IMR-90 (cell line): ENCODE measurements around the gene DKK2. TPM values are rescaled to one million over a fixed set of nuclear protein-coding genes. Genes with fewer than 3 reads are reported as not detected.

Experiments used
- ATAC-seq: fragments of 200-7000 bp; cut with Tn5 transposase; 2 replicates; pipeline ENCODE4 v1.9.1; 2020; ENCODE audit warnings: low read depth, mild to moderate bottlenecking, moderate library complexity
- BruUV-seq: library from RNA; stranded (reverse); fragments of 400-500 nt; replicated peaks from 2 replicates; lab custom pipeline; 2021; lab: Mats Ljungman, UMichigan
- CTCF ChIA-PET: fragments of 300-600 bp; formaldehyde crosslinking; extraction: SDS; loops from one replicate; lab custom pipeline; 2021; ENCODE audit warnings: antibody characterized with exemption; lab: Yijun Ruan, JAX
- POLR2A ChIA-PET: fragments of 300-600 bp; sonication (Branson Sonifier 250); formaldehyde crosslinking; loops from one replicate; lab custom pipeline; 2022; ENCODE audit warnings: antibody characterized with exemption; ENCODE audit not compliant: unreplicated experiment; lab: Charles Lee
- DNase-seq: peaks from one replicate; pipeline ENCODE4 v3.0.0; 2013
- H2AFZ ChIP-seq: replicated peaks from 2 replicates; pipeline ENCODE3; 2013; ENCODE audit warnings: low read length, mild to moderate bottlenecking; ENCODE audit not compliant: poor library complexity
- H2AK5ac ChIP-seq: 2 replicates; pipeline ENCODE4 v1.6.1; 2013; ENCODE audit warnings: low read depth, low read length, inconsistent platforms
- H2AK9ac ChIP-seq: replicated peaks from 2 replicates; pipeline ENCODE3; 2013; ENCODE audit warnings: mild to moderate bottlenecking, low read depth, low read length, moderate library complexity; ENCODE audit not compliant: poor library complexity
- H2BK120ac ChIP-seq: 2 replicates; pipeline ENCODE4 v1.6.1; 2013; ENCODE audit warnings: low read depth, low read length, inconsistent platforms
- H2BK15ac ChIP-seq: 3 replicates; pipeline ENCODE4 v1.6.1; 2013; ENCODE audit warnings: low read depth, low read length, inconsistent platforms
- H2BK20ac ChIP-seq: 2 replicates; pipeline ENCODE4 v1.6.1; 2013; ENCODE audit warnings: low read depth, mild to moderate bottlenecking, inconsistent platforms, low read length, moderate library complexity
- H2BK5ac ChIP-seq: 2 replicates; pipeline ENCODE4 v1.6.1; 2013; ENCODE audit warnings: mild to moderate bottlenecking, low read depth, low read length, inconsistent platforms; ENCODE audit not compliant: poor library complexity, severe bottlenecking
- H3K14ac ChIP-seq: replicated peaks from 2 replicates; pipeline ENCODE4 v1.6.1; 2013; ENCODE audit warnings: low read depth, low read length, inconsistent platforms
- H3K18ac ChIP-seq: 2 replicates; pipeline ENCODE4 v1.6.1; 2013; ENCODE audit warnings: low read depth, low read length, control low read depth
- H3K23ac ChIP-seq: 2 replicates; pipeline ENCODE4 v1.6.1; 2013; ENCODE audit warnings: low read depth, low read length, inconsistent platforms
- H3K27ac ChIP-seq: 2 replicates; pipeline ENCODE4 v1.5.1; 2013; ENCODE audit warnings: mild to moderate bottlenecking, control low read depth, low read length; ENCODE audit not compliant: insufficient read depth
- H3K27me3 ChIP-seq: 2 replicates; pipeline ENCODE4 v1.6.1; 2013; ENCODE audit warnings: low read length; ENCODE audit not compliant: control insufficient read depth, insufficient read depth
- H3K36me3 ChIP-seq: 2 replicates; pipeline ENCODE4 v1.6.1; 2013; ENCODE audit warnings: low read length, mixed read lengths; ENCODE audit not compliant: control insufficient read depth, insufficient read depth
- H3K4ac ChIP-seq: 2 replicates; pipeline ENCODE4 v1.6.1; 2013; ENCODE audit warnings: low read depth, low read length, inconsistent platforms
- H3K4me1 ChIP-seq: 2 replicates; pipeline ENCODE4 v1.6.1; 2013; ENCODE audit warnings: low read length, mixed read lengths; ENCODE audit not compliant: control insufficient read depth, insufficient read depth
- H3K4me2 ChIP-seq: 2 replicates; pipeline ENCODE4 v1.6.1; 2013; ENCODE audit warnings: low read depth, mild to moderate bottlenecking, control low read depth, low read length, moderate library complexity
- H3K4me3 ChIP-seq: 2 replicates; pipeline ENCODE4 v1.5.1; 2013; ENCODE audit warnings: low read depth, mild to moderate bottlenecking, control low read depth, low read length, moderate library complexity; ENCODE audit not compliant: insufficient read depth
- H3K56ac ChIP-seq: 2 replicates; pipeline ENCODE4 v1.6.1; 2013; ENCODE audit warnings: low read length, inconsistent platforms; ENCODE audit not compliant: insufficient read depth; ENCODE audit errors: extremely low read depth
- H3K79me1 ChIP-seq, 2 experiments: 2 replicates each; pipeline ENCODE4 v1.6.1; 2013; ENCODE audit warnings: low read length in 2 of 2, inconsistent platforms in 1 of 2, low read depth in 1 of 2
- H3K9ac ChIP-seq: 2 replicates; pipeline ENCODE4 v1.6.1; 2013; ENCODE audit warnings: low read depth, low read length, control low read depth
- H3K9me1 ChIP-seq: 2 replicates; pipeline ENCODE4 v1.6.1; 2013; ENCODE audit warnings: low read length, inconsistent platforms; ENCODE audit not compliant: insufficient read depth
- H3K9me3 ChIP-seq: 2 replicates; pipeline ENCODE4 v1.6.1; 2013; ENCODE audit warnings: low read length; ENCODE audit not compliant: control insufficient read depth, insufficient read depth
- H4K20me1 ChIP-seq: 2 replicates; pipeline ENCODE4 v1.6.1; 2013; ENCODE audit warnings: low read length, inconsistent platforms; ENCODE audit not compliant: insufficient read depth
- H4K5ac ChIP-seq: 2 replicates; pipeline ENCODE4 v1.6.1; 2013; ENCODE audit warnings: mild to moderate bottlenecking, low read depth, low read length, control low read depth
- H4K8ac ChIP-seq, 2 experiments: 2 replicates each; pipeline ENCODE4 v1.6.1; 2013; ENCODE audit warnings: low read depth in 2 of 2, low read length in 2 of 2, control low read depth in 1 of 2, inconsistent platforms in 1 of 2
- H4K91ac ChIP-seq: 2 replicates; pipeline ENCODE4 v1.6.1; 2013; ENCODE audit warnings: low read depth, low read length, inconsistent platforms; ENCODE audit not compliant: insufficient read depth
- CEBPB ChIP-seq: IDR thresholded peaks from 2 replicates; pipeline ENCODE4 v1.6.1; 2012; ENCODE audit warnings: low read depth, low read length, improper control_type of control experiment
- ELK1 ChIP-seq: fragments of 150-350 bp; IDR thresholded peaks from 2 replicates; pipeline ENCODE4 v1.6.1; 2016; ENCODE audit warnings: low read depth, mild to moderate bottlenecking, low read length, moderate library complexity, borderline replicate concordance
- MAZ ChIP-seq: IDR thresholded peaks from 2 replicates; pipeline ENCODE4 v1.6.1; 2012; ENCODE audit warnings: low read depth, mild to moderate bottlenecking, low read length, improper control_type of control experiment, moderate library complexity, borderline replicate concordance
- RCOR1 ChIP-seq: IDR thresholded peaks from 2 replicates; pipeline ENCODE4 v1.6.1; 2012; ENCODE audit warnings: mild to moderate bottlenecking, low read length, improper control_type of control experiment; ENCODE audit not compliant: insufficient replicate concordance
- WGBS, 2 experiments: methylation state at CpG; one replicate each; pipeline versions ENCODE4 v1.1.5 to v1.1.7; 2013; ENCODE audit warnings: missing lambda C conversion rate in 2 of 2; ENCODE audit not compliant: insufficient read length in 1 of 2; ENCODE audit errors: extremely low coverage in 2 of 2; 5-methylcytosine and 5-hydroxymethylcytosine counted together
- dilution Hi-C: fragments of 300-500 bp; cut with HindIII; formaldehyde crosslinking; loops from one replicate; pipeline ENCODE4 v1.14.3; 2018; ENCODE audit warnings: low sequenced_read_pairs; ENCODE audit not compliant: unreplicated experiment
- in situ Hi-C: fragments of 300-500 bp; cut with MboI; formaldehyde crosslinking; loops from 3 replicates; pipeline ENCODE4 v1.14.3; 2019; ENCODE audit warnings: low sequenced_read_pairs, inconsistent platforms, mixed read lengths
- intact Hi-C: fragments of 100-400 bp; cut with micrococcal nuclease; formaldehyde crosslinking; loops from 2 replicates; pipeline ENCODE4 v1.10.0; 2022
- polyA plus RNA-seq, 3 experiments: library from polyadenylated mRNA; depleted of rRNA; stranded (reverse); fragments of >200 nt; gene quantifications; 2 replicates each; pipeline ENCODE4 v1.2.3, GENCODE V29; 2012; ENCODE audit warnings: low replicate concordance in 1 of 3
- total RNA-seq: library from RNA; depleted of rRNA; stranded (reverse); fragments of >200 nt; gene quantifications from 2 replicates; pipeline ENCODE4 v1.2.3, GENCODE V29; 2012

The DKK2 gene
- total and polyA plus RNA-seq, 2 of the 4 experiments (the other 2 are of a cell fraction): 0.39 to 0.72 TPM

- H3K9ac ChIP-seq: no peak overlapping the region
- H2BK5ac ChIP-seq: no peak overlapping the region
- no peaks in the 10 kb centered on the region for H4K20me1 ChIP-seq
- H3K9me3 ChIP-seq: peaks cover 2% of the 10 kb centered on the region; the same call in 1 of the 2 replicates
- dilution Hi-C loops (no loop called here), in situ Hi-C loops (no loop called here), intact Hi-C loops (no loop called here)
- no peak overlapping the region for H3K23ac ChIP-seq
- no peaks in the 10 kb centered on the region for H3K4me1 ChIP-seq
- no peaks in the 10 kb centered on the region for H3K36me3 ChIP-seq
- no peaks in the 10 kb centered on the region for H3K79me1 ChIP-seq
- H4K5ac ChIP-seq: no peak overlapping the region
- H4K91ac ChIP-seq: no peak overlapping the region
- H2BK20ac ChIP-seq: no peak overlapping the region
- no peaks in the 10 kb centered on the region for H3K27me3 ChIP-seq
- H2BK120ac ChIP-seq: no peak overlapping the region
- no peak overlapping the region for H3K4ac ChIP-seq
- no peak overlapping the region for H2AFZ ChIP-seq
- ATAC-seq (no peak), DNase-seq (no peak)
- no peak overlapping the region for H3K27ac ChIP-seq
- no peak overlapping the region for H3K56ac ChIP-seq
- TF ChIP-seq MAZ: no peak
- no peak for TF ChIP-seq CEBPB
- TF ChIP-seq ELK1: no peak
- TF ChIP-seq RCOR1: no peak
- no CpG with 5 or more reads among the region's 7 CpGs for WGBS, 2 experiments
- no peak overlapping the region for H3K4me2 ChIP-seq
- H3K9me1 ChIP-seq: no peaks in the 10 kb centered on the region
- H2AK5ac ChIP-seq: no peak overlapping the region
- no peak overlapping the region for H3K14ac ChIP-seq
- H4K8ac ChIP-seq: no peak overlapping the region
- H2BK15ac ChIP-seq: no peak overlapping the region
- CTCF ChIA-PET: no interaction called here
- H2AK9ac ChIP-seq: no peak overlapping the region
- no peak overlapping the region for H3K18ac ChIP-seq
- no TSS peak for BruUV-seq
- POLR2A ChIA-PET: no interaction called here
- H3K4me3 ChIP-seq: no peak overlapping the region
Observed at GRCh38 chr4:106875340-106875739, 160.8 kb downstream of the DKK2 start.
